ENCODE measurements around the gene TFEB. TPM values are rescaled to one million over a fixed set of nuclear protein-coding genes. Genes with fewer than 3 reads are reported as not detected.

The TFEB gene
- total and polyA plus RNA-seq, 2 donors (not counting 1 experiment from before 2014, with no cell fraction given): 1.9 to 7.6 TPM

DNA sequence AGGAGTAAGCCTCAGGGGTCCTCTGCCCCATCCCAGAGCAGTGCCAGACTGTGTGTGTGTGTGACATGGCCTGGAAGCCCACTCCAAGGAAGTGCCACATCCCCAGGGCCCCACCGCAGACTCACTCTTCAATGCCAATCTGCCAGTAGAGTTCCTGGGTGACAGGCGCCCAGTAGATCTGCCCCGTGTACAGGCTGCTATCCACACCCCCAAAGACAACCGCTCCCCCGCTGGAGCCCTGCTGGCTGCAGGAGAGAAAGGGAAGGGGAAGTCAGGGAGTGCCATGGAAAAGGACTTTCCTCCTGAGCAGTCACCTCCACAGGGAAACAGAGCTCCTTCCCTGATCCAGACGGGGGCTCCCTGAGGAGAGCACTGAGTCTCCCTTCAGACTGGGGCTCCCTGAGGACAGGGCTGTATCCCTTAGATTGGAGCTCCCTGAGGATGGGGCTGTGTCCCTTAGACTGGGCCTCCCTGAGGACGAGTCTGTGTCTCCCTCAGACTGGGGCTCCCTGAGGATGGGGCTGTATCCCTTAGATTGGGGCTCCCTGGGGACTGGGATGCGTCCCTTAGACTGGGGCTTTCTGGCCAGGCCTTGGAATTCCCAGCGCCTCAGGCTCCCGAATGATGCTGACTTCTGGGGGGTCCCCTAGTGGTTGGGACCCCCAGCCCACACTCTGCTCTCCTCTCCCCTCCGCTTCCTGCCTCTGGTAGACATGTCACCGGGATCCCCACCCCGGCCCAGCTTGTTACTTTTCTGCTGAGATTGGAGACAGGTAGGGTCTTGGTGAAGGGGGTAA, 5.2 kb upstream of the TFEB start:
- no peak for DNase-seq (ENCODE audit: low read depth in 2 of 2)
- no peak overlapping the region for H3K9ac ChIP-seq (ENCODE audit: insufficient read depth, low read length)
- no peaks in the 10 kb centered on the region for H3K27me3 ChIP-seq (ENCODE audit: control insufficient read depth, insufficient read depth, low read length)
- no peak overlapping the region for H3K4me3 ChIP-seq (replicated peaks in 1 of 4; ENCODE audit: control extremely low read depth in 1 of 4, insufficient read depth in 1 of 4, low read depth in 3 of 4, low read length in 4 of 4)
- H3K4me1 ChIP-seq (ENCODE audit: control insufficient read depth, extremely low read depth, insufficient read depth, low read length): no peaks in the 10 kb centered on the region
- H3K9me3 ChIP-seq (ENCODE audit: control insufficient read depth, insufficient read depth, low read depth, low read length): no peaks in the 10 kb centered on the region
- no peaks in the 10 kb centered on the region for H3K79me2 ChIP-seq (ENCODE audit: control insufficient read depth, insufficient read depth, low read length)
- no peaks in the 10 kb centered on the region for H4K20me1 ChIP-seq (ENCODE audit: control insufficient read depth, extremely low read depth, insufficient read depth, low read length)
- H3K36me3 ChIP-seq (ENCODE audit: control insufficient read depth, insufficient read depth, low read length): no peaks in the 10 kb centered on the region
- H2AFZ ChIP-seq (ENCODE audit: low read length): no peak overlapping the region
- TF ChIP-seq EZH2 (IDR thresholded peaks at IDR 0.05; ENCODE audit: low read length, missing control alignments): no peak
- no peak for TF ChIP-seq CTCF (conservative IDR thresholded peaks at IDR 0.05 in 1 of 2, IDR thresholded peaks at IDR 0.05 in 1 of 2; ENCODE audit: low read depth in 1 of 2, low read length in 2 of 2)
- no peak overlapping the region for H3K27ac ChIP-seq (ENCODE audit: insufficient read depth, low read length)
- H3K4me2 ChIP-seq (ENCODE audit: extremely low read depth, insufficient read depth, low read length): no peak overlapping the region

DNA sequence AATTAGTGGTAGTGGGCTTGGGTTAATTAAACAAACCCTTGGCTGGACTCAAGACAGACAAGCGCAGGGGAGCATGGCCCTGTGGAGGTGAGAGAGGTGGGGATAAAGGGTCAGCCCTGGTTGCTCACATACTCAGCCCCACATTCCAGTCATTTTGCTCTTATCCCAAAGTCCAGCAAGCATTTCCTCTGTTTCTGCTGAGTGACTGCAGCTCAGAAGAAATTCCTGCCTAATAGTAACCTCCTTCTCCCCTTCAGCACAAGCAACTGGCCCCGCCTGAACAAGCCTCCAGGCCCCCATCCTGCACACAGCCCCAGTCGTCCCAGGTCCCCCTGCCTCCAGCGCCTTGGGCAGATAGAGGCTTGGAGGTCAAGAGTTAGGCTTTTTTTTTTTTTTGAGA, 3.6 kb upstream of the TFEB start:
- Histone ChIP-seq H3K4me1 (ENCODE audit: control insufficient read depth, extremely low read depth, insufficient read depth, low read length) (no peaks in the 10 kb centered on the region), H3K9ac (ENCODE audit: insufficient read depth, low read length) (no peak overlapping the region), H3K36me3 (ENCODE audit: control insufficient read depth, insufficient read depth, low read length) (no peaks in the 10 kb centered on the region), H3K79me2 (ENCODE audit: control insufficient read depth, insufficient read depth, low read length) (no peaks in the 10 kb centered on the region), H3K9me3 (ENCODE audit: control insufficient read depth, insufficient read depth, low read depth, low read length) (no peaks in the 10 kb centered on the region), H3K27me3 (ENCODE audit: control insufficient read depth, insufficient read depth, low read length) (no peaks in the 10 kb centered on the region), H3K4me2 (ENCODE audit: extremely low read depth, insufficient read depth, low read length) (no peak overlapping the region), H4K20me1 (ENCODE audit: control insufficient read depth, extremely low read depth, insufficient read depth, low read length) (no peaks in the 10 kb centered on the region), H2AFZ (ENCODE audit: low read length) (no peak overlapping the region), H3K4me3 (replicated peaks in 1 of 4; ENCODE audit: control extremely low read depth in 1 of 4, insufficient read depth in 1 of 4, low read depth in 3 of 4, low read length in 4 of 4) (no peak overlapping the region), H3K27ac (ENCODE audit: insufficient read depth, low read length) (no peak overlapping the region)
- peak in 1 of 2 donors; percentile 23 for DNase-seq (ENCODE audit: low read depth in 2 of 2)
- TF ChIP-seq EZH2 (IDR thresholded peaks at IDR 0.05; ENCODE audit: low read length, missing control alignments) (no peak), CTCF (conservative IDR thresholded peaks at IDR 0.05 in 1 of 2, IDR thresholded peaks at IDR 0.05 in 1 of 2; ENCODE audit: low read depth in 1 of 2, low read length in 2 of 2) (no peak)

GRCh38 chr6:41737591-41738130, 2.3 kb upstream of the TFEB start:
- no peak for DNase-seq (ENCODE audit: low read depth in 2 of 2)
- H3K4me2 ChIP-seq (ENCODE audit: extremely low read depth, insufficient read depth, low read length): no peak overlapping the region
- no peak overlapping the region for H3K27ac ChIP-seq (ENCODE audit: insufficient read depth, low read length)
- no peaks in the 10 kb centered on the region for H3K79me2 ChIP-seq (ENCODE audit: control insufficient read depth, insufficient read depth, low read length)
- H3K9ac ChIP-seq (ENCODE audit: insufficient read depth, low read length): no peak overlapping the region
- H3K27me3 ChIP-seq (ENCODE audit: control insufficient read depth, insufficient read depth, low read length): no peaks in the 10 kb centered on the region
- no peaks in the 10 kb centered on the region for H3K36me3 ChIP-seq (ENCODE audit: control insufficient read depth, insufficient read depth, low read length)
- no peaks in the 10 kb centered on the region for H3K4me1 ChIP-seq (ENCODE audit: control insufficient read depth, extremely low read depth, insufficient read depth, low read length)
- no peak overlapping the region for H2AFZ ChIP-seq (ENCODE audit: low read length)
- TF ChIP-seq EZH2 (IDR thresholded peaks at IDR 0.05; ENCODE audit: low read length, missing control alignments) (no peak), CTCF (conservative IDR thresholded peaks at IDR 0.05 in 1 of 2, IDR thresholded peaks at IDR 0.05 in 1 of 2; ENCODE audit: low read depth in 1 of 2, low read length in 2 of 2) (no peak)
- no peak overlapping the region for H3K4me3 ChIP-seq (replicated peaks in 1 of 4; ENCODE audit: control extremely low read depth in 1 of 4, insufficient read depth in 1 of 4, low read depth in 3 of 4, low read length in 4 of 4)
- H4K20me1 ChIP-seq (ENCODE audit: control insufficient read depth, extremely low read depth, insufficient read depth, low read length): no peaks in the 10 kb centered on the region
- no peaks in the 10 kb centered on the region for H3K9me3 ChIP-seq (ENCODE audit: control insufficient read depth, insufficient read depth, low read depth, low read length)
